Measurements from ENCODE around the gene PLK2. TPM values are rescaled to one million over a fixed set of nuclear protein-coding genes. Genes with fewer than 3 reads are reported as not detected.
A peak's percentile ranks its signal among the peaks of the same experiment; 100 is the strongest.

Gene PLK2
- total and polyA plus RNA-seq, 4 donors: 20.1 to 363 (median 40.9) TPM

- 27 to 51% methylated on average over 3 of the region's 3 CpGs for WGBS, 2 donors
- H3K27ac ChIP-seq (ENCODE audit: low read depth in 1 of 2, low read length in 1 of 2): no peak overlapping the region
- H3K9me3 ChIP-seq (ENCODE audit: control insufficient read depth in 4 of 4, insufficient read depth in 3 of 4, low read length in 3 of 4): peaks cover 0 to 2% (median 0%) of the 10 kb centered on the region in 4 donors
- no peaks in the 10 kb centered on the region for H3K36me3 ChIP-seq (ENCODE audit: control insufficient read depth in 4 of 4, insufficient read depth in 4 of 4, low read length in 4 of 4)
- H3K27me3 ChIP-seq (ENCODE audit: control insufficient read depth in 3 of 3, insufficient read depth in 3 of 3, low read length in 2 of 3): no peaks in the 10 kb centered on the region
- peak in 1 of 3 donors; percentile 60 for DNase-seq
- peaks cover 0 to 2% (median 0%) of the 10 kb centered on the region in 5 donors for H3K4me1 ChIP-seq (ENCODE audit: control insufficient read depth in 5 of 5, insufficient read depth in 5 of 5, low read length in 5 of 5)
- H3K9ac ChIP-seq (ENCODE audit: insufficient read depth in 1 of 2, low read length in 2 of 2): no peak overlapping the region
- no peak for TF ChIP-seq CTCF (IDR thresholded peaks at IDR 0.05; ENCODE audit: control extremely low read depth, extremely low read depth)
- H3K4me3 ChIP-seq: no peak overlapping the region
- ATAC-seq (ENCODE audit: insufficient read depth, low FRiP score): no peak
These were observed 18.9 kb downstream of the PLK2 start for GRCh38 chr5:58440901-58441460.

GRCh38 chr5:58439094-58439644 is 20.7 kb downstream of the PLK2 start:
- DNase-seq (no peak), ATAC-seq (ENCODE audit: insufficient read depth, low FRiP score) (no peak)
- Histone ChIP-seq H3K9me3 (ENCODE audit: control insufficient read depth in 4 of 4, insufficient read depth in 3 of 4, low read length in 3 of 4) (no peaks in the 10 kb centered on the region), H3K27me3 (ENCODE audit: control insufficient read depth in 3 of 3, insufficient read depth in 3 of 3, low read length in 2 of 3) (no peaks in the 10 kb centered on the region), H3K36me3 (ENCODE audit: control insufficient read depth in 4 of 4, insufficient read depth in 4 of 4, low read length in 4 of 4) (no peaks in the 10 kb centered on the region), H3K4me3 (no peak overlapping the region), H3K27ac (ENCODE audit: low read depth in 1 of 2, low read length in 1 of 2) (no peak overlapping the region), H3K9ac (ENCODE audit: insufficient read depth in 1 of 2, low read length in 2 of 2) (no peak overlapping the region), H3K4me1 (ENCODE audit: control insufficient read depth in 5 of 5, insufficient read depth in 5 of 5, low read length in 5 of 5) (peaks cover 0 to 2% (median 0%) of the 10 kb centered on the region in 5 donors)
- 85 to 97% methylated on average over 5 of the region's 5 CpGs for WGBS, 2 donors
- no peak for TF ChIP-seq CTCF (IDR thresholded peaks at IDR 0.05; ENCODE audit: control extremely low read depth, extremely low read depth)

- WGBS, 2 donors: 92 to 94% methylated on average over 3 of the region's 3 CpGs
- no peak overlapping the region for H3K4me3 ChIP-seq
- peaks cover 0 to 2% (median 0%) of the 10 kb centered on the region in 5 donors for H3K4me1 ChIP-seq (ENCODE audit: control insufficient read depth in 5 of 5, insufficient read depth in 5 of 5, low read length in 5 of 5)
- no peak for DNase-seq
- H3K9me3 ChIP-seq (ENCODE audit: control insufficient read depth in 4 of 4, insufficient read depth in 3 of 4, low read length in 3 of 4): no peaks in the 10 kb centered on the region
- H3K36me3 ChIP-seq (ENCODE audit: control insufficient read depth in 4 of 4, insufficient read depth in 4 of 4, low read length in 4 of 4): no peaks in the 10 kb centered on the region
- H3K9ac ChIP-seq (ENCODE audit: insufficient read depth in 1 of 2, low read length in 2 of 2): no peak overlapping the region
- no peak for TF ChIP-seq CTCF (IDR thresholded peaks at IDR 0.05; ENCODE audit: control extremely low read depth, extremely low read depth)
- ATAC-seq (ENCODE audit: insufficient read depth, low FRiP score): no peak
- H3K27me3 ChIP-seq (ENCODE audit: control insufficient read depth in 3 of 3, insufficient read depth in 3 of 3, low read length in 2 of 3): no peaks in the 10 kb centered on the region
- no peak overlapping the region for H3K27ac ChIP-seq (ENCODE audit: low read depth in 1 of 2, low read length in 1 of 2)
These were observed 22.2 kb downstream of the PLK2 start for GRCh38 chr5:58437661-58438060.
